ENCODE data around the gene PTPRU.
"Not testable (repeated sequence)": the region's sequence is repeated elsewhere in the genome, so short reads cannot be mapped to it uniquely, and the experiment has no call there.

The PTPRU gene

DNA sequence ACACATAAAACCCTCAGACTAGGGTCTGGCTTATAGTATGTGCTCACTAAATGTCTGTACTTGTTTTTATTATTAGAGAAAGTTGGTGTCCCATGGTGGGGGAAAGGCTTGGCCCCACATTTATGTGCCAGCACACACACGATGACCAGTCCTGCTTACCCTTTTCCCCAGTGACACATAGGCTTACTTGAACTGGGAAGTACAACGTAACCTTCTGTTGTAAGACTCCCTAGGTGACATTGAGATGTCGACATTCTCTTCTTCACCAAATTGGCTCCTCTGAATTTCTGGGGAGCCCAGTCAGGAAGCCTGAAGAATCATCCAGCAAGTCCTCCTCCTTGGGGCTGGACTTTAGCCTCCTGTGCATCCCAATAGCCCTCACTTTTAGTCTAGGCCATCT, 3.9 kb upstream of the PTPRU start:
- no peak overlapping the region for H3K9ac ChIP-seq (ENCODE audit: insufficient read length, low read depth)
- H3K9me3 ChIP-seq (ENCODE audit: insufficient read depth, low read length) = no peaks in the 10 kb centered on the region
- peaks cover 45% of the 10 kb centered on the region for H3K27me3 ChIP-seq (ENCODE audit: insufficient read depth, insufficient read length)
- no peak for DNase-seq (ENCODE audit: low read depth, low spot score)
- TF ChIP-seq ZNF274 (IDR thresholded peaks at IDR 0.05; ENCODE audit: low read depth, low read length) = no peak
- TF ChIP-seq YY1 (IDR thresholded peaks at IDR 0.05; ENCODE audit: insufficient read depth, insufficient read length) = no peak
- no peak for TF ChIP-seq SUZ12 (IDR thresholded peaks at IDR 0.05; ENCODE audit: extremely low read depth, insufficient read depth, insufficient read length)
- H3K4me1 ChIP-seq (ENCODE audit: insufficient read depth, insufficient read length) = peaks cover 4% of the 10 kb centered on the region
- peaks cover 9% of the 10 kb centered on the region for H3K36me3 ChIP-seq (ENCODE audit: insufficient read depth, insufficient read length, low read length)
- H3K4me3 ChIP-seq (ENCODE audit: insufficient read length, low read depth) = no peak overlapping the region

GRCh38 chr1:29233693-29234092, 2.6 kb upstream of the PTPRU start:
- Histone ChIP-seq H3K4me3 (ENCODE audit: insufficient read length, low read depth) (no peak overlapping the region), H3K4me1 (ENCODE audit: insufficient read depth, insufficient read length) (peaks cover 9% of the 10 kb centered on the region), H3K9ac (ENCODE audit: insufficient read length, low read depth) (peak overlapping the region; percentile 18), H3K9me3 (ENCODE audit: insufficient read depth, low read length) (no peaks in the 10 kb centered on the region), H3K27me3 (ENCODE audit: insufficient read depth, insufficient read length) (peaks cover 55% of the 10 kb centered on the region), H3K36me3 (ENCODE audit: insufficient read depth, insufficient read length, low read length) (peaks cover 4% of the 10 kb centered on the region)
- DNase-seq (ENCODE audit: low read depth, low spot score) = no peak
- TF ChIP-seq SUZ12 (IDR thresholded peaks at IDR 0.05; ENCODE audit: extremely low read depth, insufficient read depth, insufficient read length) = no peak
- no peak for TF ChIP-seq YY1 (IDR thresholded peaks at IDR 0.05; ENCODE audit: insufficient read depth, insufficient read length)
- no peak for TF ChIP-seq ZNF274 (IDR thresholded peaks at IDR 0.05; ENCODE audit: low read depth, low read length)

GRCh38 chr1:29234471-29234870, 1.9 kb upstream of the PTPRU start:
- H3K9ac ChIP-seq (ENCODE audit: insufficient read length, low read depth) = no peak overlapping the region

GRCh38 chr1:29234881-29235280, 1.4 kb upstream of the PTPRU start:
- not testable (repeated sequence) for DNase-seq (ENCODE audit: low read depth, low spot score); H3K9ac ChIP-seq (ENCODE audit: insufficient read length, low read depth); H3K9me3 ChIP-seq (ENCODE audit: insufficient read depth, low read length)

More at GRCh38 chr1:29234471-29234870, 1.9 kb upstream of the PTPRU start:
- Histone ChIP-seq H3K36me3 (ENCODE audit: insufficient read depth, insufficient read length, low read length) (no peaks in the 10 kb centered on the region), H3K9me3 (ENCODE audit: insufficient read depth, low read length) (no peaks in the 10 kb centered on the region), H3K4me1 (ENCODE audit: insufficient read depth, insufficient read length) (peaks cover 16% of the 10 kb centered on the region), H3K4me3 (ENCODE audit: insufficient read length, low read depth) (no peak overlapping the region), H3K27me3 (ENCODE audit: insufficient read depth, insufficient read length) (peaks cover 62% of the 10 kb centered on the region)
- TF ChIP-seq YY1 (IDR thresholded peaks at IDR 0.05; ENCODE audit: insufficient read depth, insufficient read length) = no peak
- TF ChIP-seq SUZ12 (IDR thresholded peaks at IDR 0.05; ENCODE audit: extremely low read depth, insufficient read depth, insufficient read length) = no peak
- no peak for TF ChIP-seq ZNF274 (IDR thresholded peaks at IDR 0.05; ENCODE audit: low read depth, low read length)
- DNase-seq (ENCODE audit: low read depth, low spot score) = no peak

DNA sequence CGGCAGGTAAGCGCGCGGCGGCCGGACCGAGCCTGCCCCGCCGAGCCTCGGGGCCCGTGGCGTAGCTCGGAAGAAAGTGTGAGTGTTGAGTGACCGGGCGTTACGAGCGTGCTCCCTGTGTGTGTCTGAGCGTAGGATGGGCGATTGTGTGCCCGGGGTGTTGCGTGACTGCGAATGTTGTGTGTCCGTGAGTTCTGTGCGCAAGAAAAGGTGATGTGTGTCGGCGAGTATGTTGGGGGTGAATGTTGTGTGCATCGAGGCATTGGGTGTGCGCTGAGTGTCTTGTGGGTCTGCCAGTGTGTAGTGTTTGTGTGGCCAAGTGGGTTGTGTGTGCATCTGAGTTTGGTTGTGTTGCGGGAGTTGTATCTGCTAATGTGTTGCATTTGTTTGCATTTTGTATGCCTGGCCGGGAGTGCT, 398 bp downstream of the PTPRU start:
- H3K4me3 ChIP-seq (ENCODE audit: insufficient read length, low read depth) = peak overlapping the region; percentile 83
- peaks cover 27% of the 10 kb centered on the region for H3K4me1 ChIP-seq (ENCODE audit: insufficient read depth, insufficient read length)
- no peaks in the 10 kb centered on the region for H3K9me3 ChIP-seq (ENCODE audit: insufficient read depth, low read length)
- TF ChIP-seq YY1 (IDR thresholded peaks at IDR 0.05; ENCODE audit: insufficient read depth, insufficient read length) (no peak), SUZ12 (IDR thresholded peaks at IDR 0.05; ENCODE audit: extremely low read depth, insufficient read depth, insufficient read length) (no peak)
- H3K9ac ChIP-seq (ENCODE audit: insufficient read length, low read depth) = peak overlapping the region; percentile 92
- DNase-seq (ENCODE audit: low read depth, low spot score) = no peak
- no peaks in the 10 kb centered on the region for H3K36me3 ChIP-seq (ENCODE audit: insufficient read depth, insufficient read length, low read length)
- peaks cover 63% of the 10 kb centered on the region for H3K27me3 ChIP-seq (ENCODE audit: insufficient read depth, insufficient read length)

More at GRCh38 chr1:29234881-29235280, 1.4 kb upstream of the PTPRU start:
- H3K27me3 ChIP-seq (ENCODE audit: insufficient read depth, insufficient read length) = peaks cover 63% of the 10 kb centered on the region
- H3K4me3 ChIP-seq (ENCODE audit: insufficient read length, low read depth); H3K36me3 ChIP-seq (ENCODE audit: insufficient read depth, insufficient read length, low read length): not testable (repeated sequence)
- peaks cover 20% of the 10 kb centered on the region for H3K4me1 ChIP-seq (ENCODE audit: insufficient read depth, insufficient read length)

DNA sequence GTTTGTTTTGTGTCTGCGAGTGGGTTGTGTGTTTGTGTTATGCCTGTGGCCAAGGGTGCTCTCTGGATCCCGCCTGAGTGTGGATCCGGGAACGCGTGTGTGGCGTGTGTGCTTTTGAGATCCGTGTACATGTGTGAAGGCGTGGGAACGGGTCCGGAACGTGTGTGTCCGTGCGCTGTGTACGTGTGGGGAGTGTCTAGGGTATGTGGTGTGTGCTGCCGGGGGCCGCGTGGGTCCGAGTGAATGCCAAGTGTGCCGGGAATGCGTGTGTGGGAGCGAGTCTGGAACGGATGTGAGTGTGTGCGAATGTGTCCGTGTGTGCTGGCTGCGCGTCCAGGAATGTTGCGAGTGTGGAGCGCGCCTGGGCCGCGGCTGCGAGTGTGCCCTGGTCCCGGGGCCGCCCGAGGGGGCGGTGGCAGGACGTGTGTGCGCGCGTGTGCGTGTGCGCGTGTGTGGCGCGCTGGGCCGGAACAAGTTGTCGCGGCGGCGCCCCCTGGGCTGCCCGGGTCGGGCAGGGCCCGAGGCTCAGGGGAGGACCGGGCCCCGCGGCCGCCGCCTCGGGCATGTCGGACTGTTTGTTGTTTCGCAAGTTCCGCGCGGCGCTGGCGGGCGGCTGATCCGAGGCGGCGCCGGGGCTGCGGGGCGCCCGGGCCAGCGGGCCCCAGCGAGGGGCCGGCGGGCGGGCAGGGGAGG, 953 bp downstream of the PTPRU start:
- no peak for DNase-seq (ENCODE audit: low read depth, low spot score)
- Histone ChIP-seq H3K9ac (ENCODE audit: insufficient read length, low read depth) (peak overlapping the region; percentile 92), H3K4me1 (ENCODE audit: insufficient read depth, insufficient read length) (peaks cover 27% of the 10 kb centered on the region), H3K9me3 (ENCODE audit: insufficient read depth, low read length) (no peaks in the 10 kb centered on the region), H3K27me3 (ENCODE audit: insufficient read depth, insufficient read length) (peaks cover 58% of the 10 kb centered on the region), H3K4me3 (ENCODE audit: insufficient read length, low read depth) (peak overlapping the region; percentile 83), H3K36me3 (ENCODE audit: insufficient read depth, insufficient read length, low read length) (no peaks in the 10 kb centered on the region)
- TF ChIP-seq YY1 (IDR thresholded peaks at IDR 0.05; ENCODE audit: insufficient read depth, insufficient read length) (no peak), ZNF274 (IDR thresholded peaks at IDR 0.05; ENCODE audit: low read depth, low read length) (no peak), SUZ12 (IDR thresholded peaks at IDR 0.05; ENCODE audit: extremely low read depth, insufficient read depth, insufficient read length) (no peak)

GRCh38 chr1:29237852-29238619, 1.7 kb downstream of the PTPRU start:
- TF ChIP-seq ZNF274 (IDR thresholded peaks at IDR 0.05; ENCODE audit: low read depth, low read length) = no peak
- TF ChIP-seq SUZ12 (IDR thresholded peaks at IDR 0.05; ENCODE audit: extremely low read depth, insufficient read depth, insufficient read length) = peak; percentile 79
- Histone ChIP-seq H3K27me3 (ENCODE audit: insufficient read depth, insufficient read length) (peaks cover 50% of the 10 kb centered on the region), H3K9ac (ENCODE audit: insufficient read length, low read depth) (peak overlapping the region; percentile 92), H3K36me3 (ENCODE audit: insufficient read depth, insufficient read length, low read length) (no peaks in the 10 kb centered on the region), H3K9me3 (ENCODE audit: insufficient read depth, low read length) (no peaks in the 10 kb centered on the region), H3K4me3 (ENCODE audit: insufficient read length, low read depth) (peak overlapping the region; percentile 83), H3K4me1 (ENCODE audit: insufficient read depth, insufficient read length) (peaks cover 27% of the 10 kb centered on the region)
- DNase-seq (ENCODE audit: low read depth, low spot score) = no peak
